Mesenchymal stem cell (in vitro differentiated cells and primary cell): Measurements from ENCODE around the gene RIMKLB.
"Not testable (repeated sequence)": the region's sequence is repeated elsewhere in the genome, so short reads cannot be mapped to it uniquely, and the experiment has no call there.

Source experiments
- DNase-seq: peaks from one replicate; pipeline ENCODE4 v3.0.0-alpha.2; 2013
- H2AFZ ChIP-seq: one replicate; pipeline ENCODE4 v1.6.1; 2013; ENCODE audit warnings: low read depth, mild to moderate bottlenecking, control low read depth, inconsistent platforms, low read length, moderate library complexity
- H2AK5ac ChIP-seq: 2 replicates; pipeline ENCODE4 v1.6.1; 2013; ENCODE audit warnings: low read length, moderate library complexity, mild to moderate bottlenecking, inconsistent platforms; ENCODE audit not compliant: severe bottlenecking
- H2BK120ac ChIP-seq: one replicate; pipeline ENCODE4 v1.6.1; 2013; ENCODE audit warnings: low read depth, mild to moderate bottlenecking, inconsistent platforms, low read length, moderate library complexity
- H2BK12ac ChIP-seq, 2 experiments: one replicate each; pipeline ENCODE4 v1.6.1; 2013; ENCODE audit warnings: inconsistent platforms in 2 of 2, low read length in 2 of 2, mild to moderate bottlenecking in 2 of 2, moderate library complexity in 2 of 2, control low read depth in 1 of 2
- H2BK15ac ChIP-seq: one replicate; pipeline ENCODE4 v1.6.1; 2013; ENCODE audit warnings: mild to moderate bottlenecking, low read depth, inconsistent platforms; ENCODE audit not compliant: poor library complexity, severe bottlenecking
- H2BK5ac ChIP-seq: 2 replicates; pipeline ENCODE4 v1.6.1; 2013; ENCODE audit warnings: low read depth, mild to moderate bottlenecking, low read length, control low read depth, inconsistent platforms; ENCODE audit not compliant: poor library complexity, severe bottlenecking
- H3K14ac ChIP-seq, 2 experiments: one replicate each; pipeline ENCODE4 v1.6.1; 2013; ENCODE audit warnings: inconsistent platforms in 2 of 2, low read length in 2 of 2, control low read depth in 1 of 2, mild to moderate bottlenecking in 1 of 2, moderate library complexity in 1 of 2
- H3K18ac ChIP-seq, 2 experiments: one replicate each; pipeline ENCODE4 v1.6.1; 2013; ENCODE audit warnings: inconsistent platforms in 2 of 2, low read length in 2 of 2, control low read depth in 1 of 2, low read depth in 1 of 2, mild to moderate bottlenecking in 1 of 2
- H3K23ac ChIP-seq, 2 experiments: one replicate each; pipeline ENCODE4 v1.6.1; 2013; ENCODE audit warnings: inconsistent platforms in 2 of 2, low read length in 2 of 2, mild to moderate bottlenecking in 2 of 2, moderate library complexity in 2 of 2, control low read depth in 1 of 2
- H3K27ac ChIP-seq: 2 replicates; pipeline ENCODE4 v1.5.1; 2013; ENCODE audit warnings: mild to moderate bottlenecking, moderate library complexity, low read length, control low read depth, inconsistent platforms; ENCODE audit not compliant: poor library complexity, severe bottlenecking
- H3K27me3 ChIP-seq, 2 experiments: 2 replicates each; pipeline versions ENCODE4 v1.6.1 to v1.7.0; 2013; ENCODE audit warnings: low read length in 2 of 2, mild to moderate bottlenecking in 2 of 2, moderate library complexity in 2 of 2, control low read depth in 1 of 2, inconsistent platforms in 1 of 2; ENCODE audit not compliant: control insufficient read depth in 1 of 2, insufficient read depth in 1 of 2
- H3K36me3 ChIP-seq, 2 experiments: 2 replicates each; pipeline versions ENCODE4 v1.6.1 to v1.7.0; 2013; ENCODE audit warnings: low read length in 2 of 2, control low read depth in 1 of 2, inconsistent platforms in 1 of 2, low read depth in 1 of 2, mild to moderate bottlenecking in 1 of 2; ENCODE audit not compliant: insufficient read depth in 2 of 2, control insufficient read depth in 1 of 2
- H3K4ac ChIP-seq, 2 experiments: one replicate each; pipeline ENCODE4 v1.6.1; 2013; ENCODE audit warnings: inconsistent platforms in 2 of 2, low read length in 2 of 2, mild to moderate bottlenecking in 2 of 2, moderate library complexity in 2 of 2, control low read depth in 1 of 2, low read depth in 1 of 2
- H3K4me1 ChIP-seq: 2 replicates; pipeline ENCODE4 v1.6.1; 2013; ENCODE audit warnings: low read depth, low read length, control low read depth; ENCODE audit not compliant: control insufficient read depth, insufficient read depth
- H3K4me2 ChIP-seq: 2 replicates; pipeline ENCODE4 v1.6.1; 2013; ENCODE audit warnings: low read length, mild to moderate bottlenecking, inconsistent platforms; ENCODE audit not compliant: poor library complexity, severe bottlenecking
- H3K4me3 ChIP-seq, 2 experiments: 2 replicates each; pipeline versions ENCODE4 v1.5.1 to v1.7.0; 2013; ENCODE audit warnings: low read length in 2 of 2, mild to moderate bottlenecking in 2 of 2, control low read depth in 1 of 2, low read depth in 1 of 2; ENCODE audit not compliant: insufficient read depth in 1 of 2
- H3K79me1 ChIP-seq: replicated peaks from 2 replicates; pipeline ENCODE4 v1.6.1; 2013; ENCODE audit warnings: mild to moderate bottlenecking, control low read depth, low read length, inconsistent platforms; ENCODE audit not compliant: poor library complexity, severe bottlenecking
- H3K9ac ChIP-seq: 2 replicates; pipeline ENCODE4 v1.7.0; 2013; ENCODE audit warnings: mild to moderate bottlenecking, low read length, moderate library complexity
- H3K9me3 ChIP-seq: 2 replicates; pipeline ENCODE4 v1.7.0; 2013; ENCODE audit warnings: mild to moderate bottlenecking, low read length; ENCODE audit not compliant: control insufficient read depth
- H4K8ac ChIP-seq: one replicate; pipeline ENCODE4 v1.6.1; 2013; ENCODE audit warnings: inconsistent platforms, mild to moderate bottlenecking, low read length, moderate library complexity
- H4K91ac ChIP-seq: one replicate; pipeline ENCODE4 v1.6.1; 2013; ENCODE audit warnings: mild to moderate bottlenecking, low read length, inconsistent platforms
- WGBS: methylation state at CpG from one replicate; pipeline ENCODE4 v1.1.7; 2013; ENCODE audit warnings: mixed read lengths; 5-methylcytosine and 5-hydroxymethylcytosine counted together

The RIMKLB gene

GRCh38 chr12:8801213-8801612 is 103.4 kb downstream of the RIMKLB start:
- not testable (repeated sequence) for H3K27ac ChIP-seq, H3K9ac ChIP-seq, H2BK12ac ChIP-seq, H3K4me1 ChIP-seq, H3K4ac ChIP-seq, H3K18ac ChIP-seq, H2BK120ac ChIP-seq, H3K79me1 ChIP-seq, H3K4me3 ChIP-seq, H3K14ac ChIP-seq, H2BK5ac ChIP-seq, H2BK15ac ChIP-seq, H2AK5ac ChIP-seq, H3K23ac ChIP-seq, H3K27me3 ChIP-seq, H3K9me3 ChIP-seq, H2AFZ ChIP-seq, H3K4me2 ChIP-seq, DNase-seq, H4K8ac ChIP-seq, H4K91ac ChIP-seq, H3K36me3 ChIP-seq
- WGBS = no CpG with 5 or more reads among the region's 3 CpGs

GRCh38 chr12:8804833-8805232 is 107.0 kb downstream of the RIMKLB start:
- not testable (repeated sequence) for H3K9ac ChIP-seq, H3K14ac ChIP-seq, H3K36me3 ChIP-seq, H2AFZ ChIP-seq, H3K4me3 ChIP-seq, H2BK5ac ChIP-seq, H3K4ac ChIP-seq, H3K4me2 ChIP-seq, H3K23ac ChIP-seq, H3K4me1 ChIP-seq, H3K27me3 ChIP-seq, H2BK120ac ChIP-seq, DNase-seq, H3K18ac ChIP-seq, H2AK5ac ChIP-seq, H4K8ac ChIP-seq, H4K91ac ChIP-seq, H3K27ac ChIP-seq, H3K79me1 ChIP-seq, H2BK12ac ChIP-seq, H2BK15ac ChIP-seq, H3K9me3 ChIP-seq
- 70% methylated on average over 3 of the region's 3 CpGs for WGBS

DNA sequence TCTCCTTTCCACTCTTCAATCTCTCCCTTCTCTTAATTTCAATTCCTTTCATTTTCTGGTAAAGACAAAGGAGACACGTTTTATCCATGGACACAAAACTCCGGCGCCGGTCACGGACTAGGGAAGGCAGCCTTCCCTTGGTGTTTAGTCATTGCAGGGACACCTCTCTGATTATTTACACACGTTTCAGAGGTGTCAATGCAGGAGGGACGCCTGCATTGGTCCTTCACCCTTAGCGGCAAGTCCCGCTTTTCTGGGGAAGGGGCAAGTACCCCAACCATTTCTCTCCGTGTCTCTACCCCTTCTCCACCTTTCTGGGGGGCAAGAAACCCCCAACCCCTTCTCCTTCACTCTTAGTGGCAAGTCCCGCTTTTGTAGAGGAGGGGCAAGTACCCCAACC is 107.7 kb downstream of the RIMKLB start:
- H3K27ac ChIP-seq, H4K91ac ChIP-seq, H2BK15ac ChIP-seq, H2BK12ac ChIP-seq, H3K4me2 ChIP-seq, H2AK5ac ChIP-seq, H3K18ac ChIP-seq, H3K79me1 ChIP-seq, H2BK5ac ChIP-seq, H2AFZ ChIP-seq, H3K4me1 ChIP-seq, H3K36me3 ChIP-seq, H3K9me3 ChIP-seq, H3K4me3 ChIP-seq, H4K8ac ChIP-seq, H2BK120ac ChIP-seq, DNase-seq, H3K23ac ChIP-seq, H3K14ac ChIP-seq, H3K9ac ChIP-seq, H3K27me3 ChIP-seq, H3K4ac ChIP-seq: not testable (repeated sequence)
- 55% methylated on average over 11 of the region's 11 CpGs for WGBS

- not testable (repeated sequence) for DNase-seq, H2BK12ac ChIP-seq, H2BK120ac ChIP-seq, H2AFZ ChIP-seq, H3K27me3 ChIP-seq, H4K8ac ChIP-seq, H3K18ac ChIP-seq, H3K4me3 ChIP-seq, H2BK15ac ChIP-seq, H3K23ac ChIP-seq, H3K4me2 ChIP-seq, H2AK5ac ChIP-seq, H3K4ac ChIP-seq, H3K4me1 ChIP-seq, H4K91ac ChIP-seq, H3K9me3 ChIP-seq, H3K79me1 ChIP-seq, H3K9ac ChIP-seq, H2BK5ac ChIP-seq, H3K27ac ChIP-seq, H3K14ac ChIP-seq, H3K36me3 ChIP-seq
- WGBS = 82% methylated on average over 11 of the region's 11 CpGs
These were observed 109.3 kb downstream of the RIMKLB start for GRCh38 chr12:8807084-8807483.
